Inferior parietal cortex (tissue), 1 donor: ENCODE data around the gene PLIN4.
A peak's percentile ranks its signal among the peaks of the same experiment; 100 is the strongest.
"Not testable (repeated sequence)": the region's sequence is repeated elsewhere in the genome, so short reads cannot be mapped to it uniquely, and the experiment has no call there.

Source experiments
- DNase-seq: peaks from one replicate; pipeline ENCODE4 v3.0.0-alpha.2; 2016; ENCODE audit errors: extremely low spot score

PLIN4 gene

GRCh38 chr19:4518345-4519171 is at the start of gene PLIN4:
TSS of gene PLIN4 (minus strand) at chr19:4518486. CDS start at chr19:4518272, 214 bp downstream.
- DNase-seq, result no peak

- DNase-seq, result peak; percentile 41
Observed at GRCh38 chr19:4567584-4568071, 49.3 kb upstream of the PLIN4 start.

GRCh38 chr19:4566402-4567051 is 48.2 kb upstream of the PLIN4 start:
- no peak for DNase-seq

GRCh38 chr19:4563562-4563961 is 45.3 kb upstream of the PLIN4 start:
- not testable (repeated sequence) for DNase-seq

- not testable (repeated sequence) for DNase-seq
Observed at GRCh38 chr19:4562085-4562484, 43.8 kb upstream of the PLIN4 start.

GRCh38 chr19:4559569-4559968 is 41.3 kb upstream of the PLIN4 start, which contains the start of gene SEMA6B:
TSS of gene SEMA6B (minus strand) at chr19:4559684. CDS start at chr19:4558457, 1,227 bp downstream.
- no peak for DNase-seq

GRCh38 chr19:4557971-4558941 is 40.0 kb upstream of the PLIN4 start:
- no peak for DNase-seq

GRCh38 chr19:4557144-4557970 is 39.1 kb upstream of the PLIN4 start:
- DNase-seq, result no peak

- DNase-seq, result no peak
Observed at GRCh38 chr19:4556597-4557127, 38.4 kb upstream of the PLIN4 start.

- no peak for DNase-seq
Observed at GRCh38 chr19:4555657-4556561, 37.6 kb upstream of the PLIN4 start.

GRCh38 chr19:4554717-4555116 is 36.4 kb upstream of the PLIN4 start:
- no peak for DNase-seq

- no peak for DNase-seq
Observed at GRCh38 chr19:4553775-4554174, 35.5 kb upstream of the PLIN4 start.

- DNase-seq, result no peak
Observed at GRCh38 chr19:4553092-4553695, 34.9 kb upstream of the PLIN4 start.

- no peak for DNase-seq
Observed at GRCh38 chr19:4552525-4552819, 34.2 kb upstream of the PLIN4 start.

GRCh38 chr19:4550479-4551050 is 32.3 kb upstream of the PLIN4 start:
- DNase-seq, result no peak

GRCh38 chr19:4550018-4550417 is 31.7 kb upstream of the PLIN4 start:
- no peak for DNase-seq

- no peak for DNase-seq
Observed at GRCh38 chr19:4548238-4548584, 29.9 kb upstream of the PLIN4 start.

GRCh38 chr19:4547303-4548237 is 29.3 kb upstream of the PLIN4 start:
- DNase-seq, result no peak
